CD14-positive monocyte (primary cell): ENCODE results near the gene CDC16. TPM values are rescaled to one million over a fixed set of nuclear protein-coding genes. Genes with fewer than 3 reads are reported as not detected.

ENCODE experiments used
- DNase-seq, 3 donors: peaks; one replicate each; pipeline ENCODE4 v3.0.0-alpha.2; 2011 to 2022
- H2AFZ ChIP-seq: 2 replicates; pipeline ENCODE4 v1.6.0; 2012; ENCODE audit warnings: mild to moderate bottlenecking, low read depth, low read length, inconsistent platforms; ENCODE audit not compliant: insufficient read depth, poor library complexity, severe bottlenecking
- H3K27ac ChIP-seq, 2 donors: 1 replicate in 1 of 2; 2 replicates in 1 of 2; pipeline ENCODE4 v1.5.1; 2012 to 2013; ENCODE audit warnings: low read length in 2 of 2, control low read depth in 1 of 2, inconsistent platforms in 1 of 2, low read depth in 1 of 2, mild to moderate bottlenecking in 1 of 2
- H3K27me3 ChIP-seq, 2 donors: one replicate each; pipeline versions ENCODE4 v1.6.0 to v1.6.1; 2011 to 2013; ENCODE audit warnings: low read length in 2 of 2; ENCODE audit not compliant: control insufficient read depth in 2 of 2, insufficient read depth in 2 of 2
- H3K36me3 ChIP-seq, 2 donors: replicated peaks in 1 of 2; 1 replicate in 1 of 2; 2 replicates in 1 of 2; pipeline versions ENCODE4 v1.5.1 to v1.6.1; 2012 to 2013; ENCODE audit warnings: low read length in 2 of 2, control low read depth in 1 of 2, inconsistent platforms in 1 of 2, mild to moderate bottlenecking in 1 of 2; ENCODE audit not compliant: insufficient read depth in 2 of 2, control insufficient read depth in 1 of 2
- H3K4me1 ChIP-seq, 2 donors: 1 replicate in 1 of 2; 2 replicates in 1 of 2; pipeline versions ENCODE4 v1.5.1 to v1.6.1; 2012 to 2013; ENCODE audit warnings: low read length in 2 of 2, control low read depth in 1 of 2, inconsistent platforms in 1 of 2, mild to moderate bottlenecking in 1 of 2, moderate library complexity in 1 of 2; ENCODE audit not compliant: insufficient read depth in 2 of 2, control insufficient read depth in 1 of 2
- H3K4me2 ChIP-seq: replicated peaks from 2 replicates; pipeline ENCODE3; 2012; ENCODE audit warnings: low read length, moderate library complexity, mild to moderate bottlenecking; ENCODE audit not compliant: poor library complexity, severe bottlenecking; ENCODE audit errors: extremely low read depth
- H3K4me3 ChIP-seq, 3 experiments: fragments of 200-600 bp in 1 of 3; sonication (generic) in 1 of 3; replicated peaks in 1 of 3; 1 replicate in 2 of 3; 2 replicates in 1 of 3; pipeline ENCODE4 v1.5.1; 2011 to 2013; ENCODE audit warnings: low read length in 3 of 3, mild to moderate bottlenecking in 3 of 3, control low read depth in 2 of 3, low read depth in 2 of 3, inconsistent platforms in 1 of 3, moderate library complexity in 1 of 3
- H3K79me2 ChIP-seq: 2 replicates; pipeline ENCODE4 v1.6.0; 2012; ENCODE audit warnings: mild to moderate bottlenecking, control low read depth, inconsistent platforms, low read length, moderate library complexity; ENCODE audit not compliant: insufficient read depth
- H3K9ac ChIP-seq: 2 replicates; pipeline ENCODE4 v1.6.0; 2017; ENCODE audit warnings: low read length, mild to moderate bottlenecking; ENCODE audit not compliant: insufficient read depth, poor library complexity, severe bottlenecking
- H3K9me3 ChIP-seq, 2 donors: replicated peaks in 1 of 2; 1 replicate in 1 of 2; 2 replicates in 1 of 2; pipeline versions ENCODE4 v1.5.1 to v1.6.1; 2012 to 2013; ENCODE audit warnings: low read length in 2 of 2, control low read depth in 1 of 2; ENCODE audit not compliant: control insufficient read depth in 1 of 2, insufficient read depth in 1 of 2
- H4K20me1 ChIP-seq: 2 replicates; pipeline ENCODE4 v1.6.0; 2012; ENCODE audit warnings: mild to moderate bottlenecking, low read length, control low read depth, moderate library complexity; ENCODE audit not compliant: insufficient read depth
- H3K27ac Mint-ChIP-seq, 7 donors: one replicate each; pipeline ENCODE4 v1.8.0; 2020; ENCODE audit warnings: mild to moderate bottlenecking in 7 of 7, mixed read lengths in 7 of 7, moderate library complexity in 6 of 7, inconsistent platforms in 2 of 7
- H3K27me3 Mint-ChIP-seq, 3 donors: one replicate each; pipeline ENCODE4 v1.8.0; 2021 to 2022; ENCODE audit warnings: low read depth in 3 of 3, mild to moderate bottlenecking in 3 of 3, mixed read lengths in 3 of 3, moderate library complexity in 3 of 3, inconsistent platforms in 1 of 3
- H3K36me3 Mint-ChIP-seq, 2 donors: one replicate each; pipeline ENCODE4 v1.8.0; 2020; ENCODE audit warnings: mixed read lengths in 2 of 2, inconsistent platforms in 1 of 2, mild to moderate bottlenecking in 1 of 2
- H3K4me1 Mint-ChIP-seq: one replicate; pipeline ENCODE4 v1.8.0; 2020; ENCODE audit warnings: mild to moderate bottlenecking, mixed read lengths
- H3K4me3 Mint-ChIP-seq, 2 donors: one replicate each; pipeline ENCODE4 v1.8.0; 2020; ENCODE audit warnings: mild to moderate bottlenecking in 2 of 2, mixed read lengths in 2 of 2, moderate library complexity in 1 of 2
- H3K9me3 Mint-ChIP-seq, 7 donors: one replicate each; pipeline ENCODE4 v1.8.0; 2020 to 2022; ENCODE audit warnings: mixed read lengths in 7 of 7, mild to moderate bottlenecking in 6 of 7, moderate library complexity in 6 of 7, inconsistent platforms in 2 of 7
- CTCF ChIP-seq: fragments of 200-600 bp; IDR thresholded peaks from one replicate; pipeline ENCODE4 v1.8.0; 2022; ENCODE audit warnings: antibody characterized with exemption, mild to moderate bottlenecking
- WGBS: methylation state at CpG from one replicate; pipeline ENCODE4 v1.1.5; 2013; ENCODE audit warnings: missing lambda C conversion rate; ENCODE audit not compliant: insufficient coverage; 5-methylcytosine and 5-hydroxymethylcytosine counted together
- intact Hi-C, 2 donors: fragments of 100-400 bp; cut with micrococcal nuclease; formaldehyde crosslinking; loops; one replicate each; pipeline versions ENCODE4 v1.15.0 to v1.15.1; 2023
- polyA plus RNA-seq, 3 donors: library from polyadenylated mRNA; depleted of rRNA in 1 of 3; unstranded in 2 of 3; stranded (reverse) in 1 of 3; fragments of 300-500 nt in 2 of 3; fragments of >200 nt in 1 of 3; fragmentation: Illumina TruSeq in 2 of 3; gene quantifications; 1 replicate in 2 of 3; 2 replicates in 1 of 3; pipeline ENCODE4 v1.2.3, GENCODE V29; 2012 to 2021
- small RNA-seq: library from RNA; depleted of rRNA; stranded (forward); fragments of <200 nt; gene quantifications from one replicate; pipeline ENCODE3, GENCODE V24; 2012; ENCODE audit warnings: low read depth; ENCODE audit not compliant: insufficient read length

The CDC16 gene
- polyA plus RNA-seq, 3 donors, result 15.6 to 72.1 (median 21.1) TPM

DNA sequence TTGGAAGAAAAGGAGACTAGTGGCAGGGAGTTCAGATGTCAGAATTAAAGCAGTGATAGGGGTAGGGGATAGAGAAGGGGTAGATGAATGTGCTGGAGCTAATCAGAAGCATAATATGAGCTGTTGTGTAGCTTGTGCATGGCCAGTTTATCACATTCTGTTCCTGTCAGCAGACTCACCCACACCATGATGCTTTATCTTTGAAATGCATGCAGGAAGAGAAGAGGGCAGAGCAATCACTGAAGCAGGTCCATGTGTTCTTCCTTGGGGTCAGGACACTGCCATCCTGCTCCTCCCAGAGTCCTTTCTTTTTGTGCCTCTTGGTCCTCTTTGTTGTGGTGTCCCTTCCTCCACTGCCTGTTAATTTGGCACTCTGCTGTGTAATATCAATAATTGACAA is 85.4 kb downstream of the CDC16 start:
- Histone ChIP-seq H3K27me3 (no peaks in the 10 kb centered on the region), H3K9me3 (no peaks in the 10 kb centered on the region), H4K20me1 (peaks cover 57% of the 10 kb centered on the region), H3K4me1 (peaks cover 17 to 37% of the 10 kb centered on the region in 2 donors), H3K27ac (peak overlapping the region in 1 of 2 donors; percentile 54), H3K4me3 (no peak overlapping the region), H3K9ac (no peak overlapping the region), H3K79me2 (peaks cover 92% of the 10 kb centered on the region), H2AFZ (no peak overlapping the region), H3K4me2 (no peak overlapping the region), H3K36me3 (peaks cover 34 to 60% of the 10 kb centered on the region in 2 donors)
- Mint-ChIP-seq H3K4me1 (peaks cover 45% of the 10 kb centered on the region), H3K36me3 (peaks cover 49 to 72% of the 10 kb centered on the region in 2 donors), H3K27ac (peak overlapping the region in 3 of 7 donors; percentile 10 to 70 (median 69)), H3K9me3 (no peaks in the 10 kb centered on the region), H3K27me3 (no peaks in the 10 kb centered on the region), H3K4me3 (no peak overlapping the region)
- TF ChIP-seq CTCF, result no peak
- no peak for DNase-seq
- intact Hi-C loops, result no loop called here

- Mint-ChIP-seq H3K9me3 (no peaks in the 10 kb centered on the region), H3K27me3 (peaks cover 0 to 2% (median 0%) of the 10 kb centered on the region in 3 donors), H3K4me1 (peaks cover 47% of the 10 kb centered on the region), H3K27ac (peak overlapping the region in 2 of 7 donors; percentile 2 to 35), H3K36me3 (peaks cover 49 to 73% of the 10 kb centered on the region in 2 donors), H3K4me3 (no peak overlapping the region)
- intact Hi-C loops, result no loop called here
- Histone ChIP-seq H3K9me3 (no peaks in the 10 kb centered on the region), H3K4me2 (no peak overlapping the region), H3K4me1 (peaks cover 18 to 37% of the 10 kb centered on the region in 2 donors), H3K27ac (no peak overlapping the region), H4K20me1 (peaks cover 57% of the 10 kb centered on the region), H3K9ac (no peak overlapping the region), H3K27me3 (no peaks in the 10 kb centered on the region), H3K4me3 (no peak overlapping the region), H3K36me3 (peaks cover 34 to 61% of the 10 kb centered on the region in 2 donors), H3K79me2 (peaks cover 84% of the 10 kb centered on the region), H2AFZ (no peak overlapping the region)
- 92% methylated on average over 2 of the region's 3 CpGs for WGBS
- DNase-seq, result no peak
- TF ChIP-seq CTCF, result no peak
Observed at GRCh38 chr13:114321256-114321655, 86.6 kb downstream of the CDC16 start.

Small RNAs within 50 kb of the gene (small RNA-seq; reads per million reads assigned to genes)
- gene MIR4502 (not detected), gene MIR548AR (not detected)

Other genes starting within 250 kb of the CDC16 start
- 10 to 100 TPM in 2 of 3 donors, 1 to 10 TPM in 1; 9.0 to 32.6 (median 16.6) TPM for gene RASA3, start 102.3 kb upstream of the CDC16 start, polyA plus RNA-seq
- gene CFAP97D2, start 55.6 kb upstream of the CDC16 start, polyA plus RNA-seq, result under 1 TPM in 1 of 3 donors, not detected in 2; 0.21 TPM
- 10 to 100 TPM in 1 of 3 donors, 1 to 10 TPM in 2; 6.1 to 39.1 (median 7.0) TPM for gene UPF3A, start 46.7 kb downstream of the CDC16 start, polyA plus RNA-seq
- 10 to 100 TPM in 1 of 3 donors, 1 to 10 TPM in 2; 8.9 to 12.9 (median 9.2) TPM for gene CHAMP1, start 79.6 kb downstream of the CDC16 start, polyA plus RNA-seq